ENCODE results near the gene SYT5.
"Not testable (repeated sequence)": the region's sequence is repeated elsewhere in the genome, so short reads cannot be mapped to it uniquely, and the experiment has no call there.

SYT5 gene

GRCh38 chr19:55179606-55180484 is at the start of gene SYT5:
Gene SYT5 (minus strand): TSS chr19:55180289. CDS start chr19:55179041, 1,248 bp downstream.
- peak; percentile 48 for DNase-seq

DNA sequence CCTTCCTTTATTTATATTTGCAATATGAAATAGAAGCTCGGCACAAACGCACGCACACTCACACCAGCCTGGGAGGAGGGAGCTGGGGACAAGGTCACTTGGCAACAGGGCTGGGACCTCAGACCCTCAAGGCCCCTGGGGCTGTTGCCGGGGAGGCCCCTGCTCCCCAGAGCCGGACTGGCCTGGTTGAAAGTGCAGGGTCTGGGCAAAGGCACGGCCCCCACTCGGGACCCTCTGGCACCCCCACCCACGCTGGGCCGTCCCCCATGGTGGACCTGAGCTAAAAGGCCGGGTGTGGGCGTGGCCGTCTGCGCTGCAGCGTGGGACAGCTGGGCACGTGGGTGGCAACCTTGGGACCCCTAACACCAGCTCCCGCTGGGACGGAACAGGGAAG is 49.7 kb upstream of the SYT5 start:
- DNase-seq: no peak

- no peak for DNase-seq
Measured at GRCh38 chr19:55229145-55229788, 49.2 kb upstream of the SYT5 start.

- no peak for DNase-seq
Measured at GRCh38 chr19:55228403-55229031, 48.4 kb upstream of the SYT5 start, which contains the start of gene TMEM86B. Gene TMEM86B (minus strand): TSS chr19:55228763. CDS start chr19:55228741, 22 bp downstream.

GRCh38 chr19:55228015-55228391 is 47.9 kb upstream of the SYT5 start:
- DNase-seq: no peak

DNA sequence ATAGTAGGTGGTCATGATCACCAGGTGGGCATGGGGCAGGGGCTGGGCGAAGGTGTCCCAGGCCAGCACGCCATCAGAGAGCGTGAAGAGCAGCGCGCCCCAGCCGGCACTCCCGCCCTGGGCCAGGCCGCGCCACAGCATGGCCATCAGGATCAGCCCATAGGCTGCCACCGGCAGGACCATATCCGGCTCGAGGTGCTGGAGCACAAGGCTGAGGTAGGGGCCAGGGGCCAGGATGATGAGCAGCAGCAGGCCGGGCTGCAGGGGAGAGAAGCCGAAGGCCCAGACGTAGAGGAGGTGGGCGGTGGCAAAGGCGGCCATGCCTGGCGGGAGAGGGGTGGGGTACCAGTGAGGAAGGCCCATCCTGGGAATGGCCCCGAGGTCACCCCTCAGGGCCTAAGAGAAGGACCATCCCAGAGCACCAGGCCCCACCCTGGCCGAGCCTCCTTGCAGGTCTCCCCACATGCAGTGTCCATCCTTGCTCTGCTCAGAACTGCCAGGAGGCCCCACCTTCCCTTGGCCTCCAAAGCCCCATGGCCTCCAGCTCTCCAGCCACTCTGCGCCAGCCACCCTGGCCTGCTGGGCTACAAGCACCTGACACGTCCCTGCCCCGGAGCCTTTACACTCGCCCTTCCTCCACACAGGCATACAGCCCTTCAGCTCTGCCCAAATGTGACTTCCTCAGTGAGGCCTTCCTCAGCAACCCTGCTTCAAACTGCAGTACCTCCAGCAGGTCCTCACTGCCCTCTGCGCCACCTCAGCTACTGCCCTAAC is 47.3 kb upstream of the SYT5 start:
- no peak for DNase-seq

DNA sequence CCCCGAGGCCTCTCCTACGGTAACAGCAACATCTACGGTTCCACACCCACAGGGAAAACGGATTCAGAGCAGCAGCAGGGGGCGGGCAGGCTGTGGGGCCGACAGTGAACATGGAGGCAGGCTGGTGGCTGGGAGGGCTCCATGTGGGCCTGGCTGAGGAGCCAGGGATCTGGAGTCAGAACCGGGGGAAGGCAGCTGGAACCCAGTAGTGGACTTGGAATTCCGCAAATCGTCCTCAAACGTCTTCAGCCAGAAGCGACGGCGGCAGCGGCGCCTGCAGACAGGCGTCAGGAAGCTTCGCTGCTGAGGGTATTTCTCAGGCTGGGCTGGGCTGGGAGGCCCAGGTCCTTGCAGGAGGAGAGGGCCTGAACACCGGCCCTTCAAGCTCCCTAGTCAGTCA is 46.7 kb upstream of the SYT5 start:
- no peak for DNase-seq

DNA sequence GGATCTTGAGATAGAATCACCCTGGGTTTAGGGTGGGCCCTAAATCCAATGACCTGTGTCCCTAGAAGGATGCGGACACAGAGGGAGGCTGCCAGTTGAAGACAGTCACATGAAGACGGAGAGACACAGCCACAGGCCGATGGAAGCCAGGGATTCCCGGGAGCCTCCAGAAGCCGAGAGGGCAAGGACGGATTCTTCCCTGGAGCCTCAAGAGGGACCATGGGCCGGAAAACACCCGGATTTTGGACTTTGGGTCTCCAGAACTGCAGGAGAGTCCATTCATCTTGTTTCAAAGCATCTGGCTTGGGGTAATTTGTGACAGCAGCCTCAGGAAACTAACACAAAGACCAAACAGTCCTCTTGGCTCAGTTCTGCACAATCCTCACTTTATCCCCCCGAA is 46.2 kb upstream of the SYT5 start:
- no peak for DNase-seq

DNA sequence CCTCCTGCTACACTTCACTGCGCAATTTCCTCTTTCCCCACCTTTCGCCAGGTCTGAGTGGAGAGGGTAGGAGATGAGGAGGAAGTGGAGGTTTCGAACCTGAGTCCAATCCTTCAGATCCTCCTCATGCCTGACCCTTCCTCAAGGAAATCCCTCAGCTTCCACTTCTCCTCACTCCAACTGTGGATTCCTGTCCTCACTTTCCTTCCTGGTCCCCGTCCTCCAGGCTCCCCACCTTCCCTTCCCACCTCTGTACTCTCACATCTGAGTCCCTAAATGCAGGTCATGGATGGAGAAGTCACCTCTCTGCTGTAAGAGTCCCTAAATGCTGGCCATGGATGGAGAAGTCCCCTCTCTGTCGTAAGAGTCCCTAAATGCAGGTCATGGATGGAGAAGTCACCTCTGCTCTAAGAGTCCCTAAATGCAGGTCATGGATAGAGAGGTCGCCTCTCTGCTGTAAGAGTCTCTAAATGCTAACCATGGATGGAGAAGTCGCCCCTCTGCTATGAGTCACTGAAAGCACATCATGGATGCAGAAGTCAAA is 45.4 kb upstream of the SYT5 start:
- DNase-seq: no peak

GRCh38 chr19:55224679-55225414 is 44.8 kb upstream of the SYT5 start:
- DNase-seq: not testable (repeated sequence)

DNA sequence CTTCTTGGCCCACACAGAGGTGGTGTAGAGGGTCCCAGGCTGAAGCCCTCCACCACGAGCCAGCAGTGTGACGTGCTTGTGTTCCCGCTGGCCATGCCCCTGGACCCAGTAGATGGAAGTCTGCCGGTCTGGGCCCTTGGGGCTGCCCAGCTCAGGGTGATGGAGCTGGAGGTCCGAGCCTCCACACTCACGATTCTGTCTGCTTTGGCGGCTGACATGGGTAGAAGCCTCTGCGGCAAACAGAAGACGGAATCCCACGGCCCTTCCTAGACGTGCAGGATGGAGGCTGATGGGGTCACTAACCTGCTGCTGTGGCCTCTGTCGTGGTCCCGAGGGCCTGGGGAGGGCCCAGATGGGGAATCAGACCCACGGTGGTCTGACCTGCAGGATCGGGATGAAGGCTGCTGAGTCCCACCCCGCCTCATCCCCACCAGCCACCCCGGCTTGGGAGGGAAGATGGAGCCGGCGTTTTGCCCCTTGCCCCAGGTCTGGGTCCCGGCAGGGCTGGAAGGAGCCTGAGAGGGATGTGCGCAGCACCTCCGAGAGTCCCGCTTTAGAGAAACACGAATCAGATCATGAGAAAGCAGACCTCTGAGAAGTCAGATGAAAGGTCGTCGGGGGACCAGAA is 44.1 kb upstream of the SYT5 start:
- no peak for DNase-seq

GRCh38 chr19:55223291-55224037 is 43.4 kb upstream of the SYT5 start:
- no peak for DNase-seq

DNA sequence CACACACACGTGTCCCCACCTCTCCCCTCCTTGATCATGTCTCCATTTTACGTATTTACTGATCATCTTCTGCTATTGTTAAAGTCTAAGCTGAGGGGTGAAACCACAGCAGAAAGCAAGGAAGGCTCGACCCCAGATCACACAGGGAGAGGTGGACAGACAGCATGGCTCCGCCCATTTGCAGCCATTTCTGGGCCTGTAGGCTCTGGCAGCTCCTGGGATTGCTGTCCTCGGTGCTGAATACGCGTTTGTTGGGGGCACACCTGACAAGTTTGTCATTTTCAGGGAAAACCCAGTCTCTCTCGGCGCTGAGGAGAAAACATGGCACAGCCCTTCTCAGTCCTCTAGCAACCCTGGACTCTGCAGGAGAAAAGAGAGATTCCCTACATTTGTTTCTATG is 40.4 kb upstream of the SYT5 start:
- DNase-seq: no peak

GRCh38 chr19:55216461-55217198 is 36.5 kb upstream of the SYT5 start:
- DNase-seq: peak; percentile 94

GRCh38 chr19:55213547-55213946 is 33.5 kb upstream of the SYT5 start:
- DNase-seq: no peak

DNA sequence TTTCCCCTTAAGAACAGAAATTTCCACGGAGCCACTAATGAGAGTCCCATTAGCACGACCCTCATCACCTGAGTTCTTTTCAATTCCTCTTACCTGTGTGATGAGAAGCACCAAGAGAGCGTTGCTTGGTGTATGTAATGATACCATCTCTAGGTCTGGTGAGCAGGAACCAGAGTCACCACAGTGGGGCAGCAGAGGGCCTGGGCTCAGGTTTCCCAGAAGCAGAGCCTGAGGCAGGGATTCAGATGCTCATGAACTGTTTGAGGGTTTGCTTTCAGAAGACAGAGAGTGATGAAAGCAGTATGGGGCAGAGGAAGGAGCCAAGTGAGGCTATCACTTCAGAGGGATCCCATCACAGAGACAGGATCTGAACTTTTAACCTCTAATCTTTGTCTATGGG is 32.4 kb upstream of the SYT5 start:
- DNase-seq: peak; percentile 55

DNA sequence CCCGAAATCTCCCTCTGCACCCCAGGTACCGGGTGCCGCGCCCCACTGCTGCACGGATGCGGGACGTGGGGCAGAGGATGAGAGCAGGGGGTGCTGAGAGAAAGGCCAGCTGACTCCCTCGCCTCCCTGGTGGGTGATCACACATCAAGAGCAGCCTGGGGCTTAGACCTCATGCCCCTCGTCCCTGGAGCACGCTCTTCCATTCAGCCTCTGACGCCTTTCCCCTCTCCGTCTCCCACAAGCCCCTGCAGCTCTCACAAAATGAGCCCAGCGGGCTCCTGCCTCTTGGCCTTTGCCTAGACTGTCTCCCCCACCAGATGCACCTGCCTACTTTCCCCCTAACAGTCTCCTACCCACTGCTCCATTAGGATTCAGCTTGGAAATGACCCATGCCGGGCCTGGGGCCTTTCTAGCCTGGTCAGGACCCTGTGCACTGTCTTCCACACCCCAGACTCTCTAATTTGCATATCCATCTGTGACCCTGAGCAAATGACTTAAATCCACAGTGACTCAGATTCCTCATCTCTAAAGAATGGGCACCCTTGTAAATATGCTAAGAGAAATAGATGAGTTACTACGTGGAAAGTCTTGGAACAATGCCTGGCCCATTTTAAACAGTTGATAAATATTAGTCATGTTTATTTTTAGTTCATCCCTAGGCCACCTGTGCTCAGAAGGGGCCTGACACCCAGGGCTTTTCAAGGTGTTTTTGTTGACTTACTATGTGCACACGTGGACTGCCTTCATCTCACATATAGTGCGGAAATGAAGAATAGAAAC is 29.8 kb upstream of the SYT5 start:
- DNase-seq: no peak

DNA sequence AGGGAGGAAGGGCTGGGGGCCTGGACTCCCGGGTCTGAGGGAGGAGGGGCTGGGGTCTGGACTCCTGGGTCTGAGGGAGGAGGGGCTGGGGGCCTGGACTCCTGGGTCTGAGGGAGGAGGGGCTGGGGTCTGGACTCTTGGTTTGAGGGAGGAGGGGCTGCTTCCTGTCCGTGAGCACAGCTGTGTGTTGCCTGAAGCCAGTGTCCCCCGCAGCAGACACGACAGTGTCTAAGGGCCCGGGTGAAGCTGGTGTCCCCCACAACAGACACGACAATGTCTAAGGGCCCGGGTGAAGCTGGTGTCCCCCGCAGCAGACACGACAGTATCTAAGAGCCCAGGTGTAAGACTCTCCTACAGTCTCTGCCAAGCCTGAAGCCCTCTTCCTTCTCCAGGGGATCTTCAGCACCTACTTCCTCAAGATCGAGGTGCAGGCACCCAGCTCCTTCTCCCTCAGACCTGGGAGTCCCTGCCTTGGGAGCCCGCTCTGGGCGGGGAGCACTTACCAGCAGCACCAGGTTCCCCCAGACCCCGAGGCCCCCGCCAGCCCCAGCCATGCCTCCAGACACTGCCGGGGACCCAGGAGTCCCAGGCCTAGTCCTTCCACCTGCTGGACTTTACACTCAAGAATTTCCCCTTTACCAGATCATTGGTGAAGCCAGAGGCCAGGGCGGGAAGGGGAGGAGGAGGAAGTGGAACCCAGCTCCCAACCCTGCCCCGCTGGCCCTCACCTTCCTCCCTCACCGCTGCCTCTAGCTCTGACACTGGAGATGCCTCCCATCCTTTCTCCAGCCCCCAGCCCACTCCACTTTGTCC is 29.0 kb upstream of the SYT5 start, which contains the start of gene PTPRH:
Gene PTPRH, minus strand, starts transcription at position 622 of the 813 bp plus-strand sequence. Its CDS starts 68 bp downstream, at position 554.
- DNase-seq: no peak
